ENCODE results near the gene AURKA. TPM values are rescaled to one million over a fixed set of nuclear protein-coding genes. Genes with fewer than 3 reads are reported as not detected.

The AURKA gene
- total and polyA plus RNA-seq, 2 of the 8 experiments (the other 6 are each of a cell fraction or from before 2014, with no cell fraction given) = 45.8 to 84.8 TPM

GRCh38 chr20:56345911-56346310 is 46.1 kb downstream of the AURKA start (continued):
- TF ChIP-seq CHD7 (IDR thresholded peaks at IDR 0.05; ENCODE audit: insufficient replicate concordance, low read length) = no peak
- TF ChIP-seq MAX (IDR thresholded peaks at IDR 0.05) = no peak
- no peak for TF ChIP-seq CBX5 (IDR thresholded peaks at IDR 0.05; ENCODE audit: low read depth, low read length)
- TF ChIP-seq JUN (IDR thresholded peaks at IDR 0.05; ENCODE audit: low read depth, low read length) = no peak
- TF ChIP-seq E2F6 (IDR thresholded peaks at IDR 0.05) = no peak
- TF ChIP-seq RXRA (IDR thresholded peaks at IDR 0.05; ENCODE audit: insufficient read depth, low read depth, low read length) = no peak
- TF ChIP-seq EZH2 (IDR thresholded peaks at IDR 0.05; ENCODE audit: low read depth, low read length, severe bottlenecking) = no peak
- TF ChIP-seq BCL11A (IDR thresholded peaks at IDR 0.05; ENCODE audit: low read depth in 2 of 2, low read length in 2 of 2) = no peak

Measured in H1 (cell line).